HG02610 (cell line): ENCODE results near the gene NIN.
A peak's percentile ranks its signal among the peaks of the same experiment; 100 is the strongest.
"Not testable (repeated sequence)": the region's sequence is repeated elsewhere in the genome, so short reads cannot be mapped to it uniquely, and the experiment has no call there.

Source experiments
- ATAC-seq: cut with Tn5 transposase; IDR thresholded peaks from one replicate; pipeline ENCODE4 v1.9.1; 2021; ENCODE audit warnings: mild to moderate bottlenecking, moderate library complexity; ENCODE audit not compliant: unreplicated experiment

Gene NIN

GRCh38 chr14:50819303-50819702, 11.7 kb downstream of the NIN start:
- not testable (repeated sequence) for ATAC-seq

- ATAC-seq = no peak
Measured at GRCh38 chr14:50816395-50817047, 14.4 kb downstream of the NIN start.

- not testable (repeated sequence) for ATAC-seq
Measured at GRCh38 chr14:50815526-50815925, 15.4 kb downstream of the NIN start.

GRCh38 chr14:50815058-50815457, 15.9 kb downstream of the NIN start:
- not testable (repeated sequence) for ATAC-seq

GRCh38 chr14:50814161-50814560, 16.8 kb downstream of the NIN start:
- ATAC-seq = no peak

- peak; percentile 64 for ATAC-seq
Measured at GRCh38 chr14:50813544-50813863, 17.5 kb downstream of the NIN start.

GRCh38 chr14:50812856-50813543, 18.0 kb downstream of the NIN start:
- peak; percentile 43 for ATAC-seq

GRCh38 chr14:50812180-50812579, 18.8 kb downstream of the NIN start:
- no peak for ATAC-seq

GRCh38 chr14:50808053-50808452, 22.9 kb downstream of the NIN start:
- no peak for ATAC-seq

- ATAC-seq = no peak
Measured at GRCh38 chr14:50806241-50806933, 24.6 kb downstream of the NIN start.

- no peak for ATAC-seq
Measured at GRCh38 chr14:50805396-50805795, 25.6 kb downstream of the NIN start.

- no peak for ATAC-seq
Measured at GRCh38 chr14:50804181-50804721, 26.7 kb downstream of the NIN start.

- ATAC-seq = no peak
Measured at GRCh38 chr14:50801706-50802105, 29.3 kb downstream of the NIN start.

- no peak for ATAC-seq
Measured at GRCh38 chr14:50800032-50800431, 30.9 kb downstream of the NIN start.

- ATAC-seq = peak; percentile 68
Measured at GRCh38 chr14:50798048-50798421, 32.9 kb downstream of the NIN start.

- no peak for ATAC-seq
Measured at GRCh38 chr14:50797250-50798047, 33.5 kb downstream of the NIN start.

- ATAC-seq = no peak
Measured at GRCh38 chr14:50796390-50796789, 34.6 kb downstream of the NIN start.

- ATAC-seq = no peak
Measured at GRCh38 chr14:50795909-50796308, 35.1 kb downstream of the NIN start.

- no peak for ATAC-seq
Measured at GRCh38 chr14:50795142-50795541, 35.8 kb downstream of the NIN start.

- ATAC-seq = no peak
Measured at GRCh38 chr14:50794068-50794645, 36.8 kb downstream of the NIN start.

GRCh38 chr14:50792634-50793068, 38.3 kb downstream of the NIN start:
- ATAC-seq = no peak
